GM19455 (cell line): Measurements from ENCODE around the gene RMI1.
"Not testable (repeated sequence)": the region's sequence is repeated elsewhere in the genome, so short reads cannot be mapped to it uniquely, and the experiment has no call there.

ENCODE experiments used
- ATAC-seq: cut with Tn5 transposase; IDR thresholded peaks from one replicate; pipeline ENCODE4 v1.9.1; 2021; ENCODE audit not compliant: unreplicated experiment

The RMI1 gene

GRCh38 chr9:84002344-84002743 is 21.7 kb downstream of the RMI1 start:
- no peak for ATAC-seq

GRCh38 chr9:84003246-84003645 is 22.6 kb downstream of the RMI1 start:
- no peak for ATAC-seq

- ATAC-seq = no peak
These were observed 27.1 kb downstream of the RMI1 start for GRCh38 chr9:84007662-84008061.

GRCh38 chr9:84024041-84024575 is 43.5 kb downstream of the RMI1 start:
- no peak for ATAC-seq

- no peak for ATAC-seq
These were observed 46.6 kb downstream of the RMI1 start for GRCh38 chr9:84027201-84027600.

GRCh38 chr9:84031534-84031933 is 50.9 kb downstream of the RMI1 start:
- no peak for ATAC-seq

- not testable (repeated sequence) for ATAC-seq
These were observed 61.3 kb downstream of the RMI1 start for GRCh38 chr9:84041857-84042256.

- no peak for ATAC-seq
These were observed 65.0 kb downstream of the RMI1 start for GRCh38 chr9:84045481-84046097.
